Endodermal cell (in vitro differentiated cells): ENCODE measurements around the gene TFDP3. TPM values are rescaled to one million over a fixed set of nuclear protein-coding genes. Genes with fewer than 3 reads are reported as not detected.
A peak's percentile ranks its signal among the peaks of the same experiment; 100 is the strongest.

Experiments used
- DNase-seq: peaks from one replicate; pipeline ENCODE4 v3.0.0-alpha.2; 2017
- H3K27ac ChIP-seq: 2 replicates; pipeline ENCODE4 v1.5.1; 2013; ENCODE audit warnings: mild to moderate bottlenecking, low read depth, low read length, moderate library complexity
- H3K27me3 ChIP-seq: 2 replicates; pipeline ENCODE4 v1.6.1; 2013; ENCODE audit warnings: mild to moderate bottlenecking, low read length, moderate library complexity; ENCODE audit not compliant: insufficient read depth, control insufficient read depth, poor library complexity, severe bottlenecking
- H3K36me3 ChIP-seq: 2 replicates; pipeline ENCODE4 v1.7.0; 2013; ENCODE audit warnings: mild to moderate bottlenecking, low read length, moderate library complexity; ENCODE audit not compliant: control insufficient read depth, insufficient read depth
- H3K4me1 ChIP-seq: one replicate; pipeline ENCODE4 v1.7.0; 2013; ENCODE audit warnings: low read length; ENCODE audit not compliant: control insufficient read depth, insufficient read depth
- H3K4me3 ChIP-seq: 2 replicates; pipeline ENCODE4 v1.5.1; 2013; ENCODE audit warnings: mild to moderate bottlenecking, low read length, moderate library complexity
- H3K9ac ChIP-seq: 2 replicates; pipeline ENCODE4 v1.6.1; 2013; ENCODE audit warnings: mild to moderate bottlenecking, low read length, moderate library complexity; ENCODE audit not compliant: poor library complexity, severe bottlenecking; ENCODE audit errors: extremely low read depth
- H3K9me3 ChIP-seq: 2 replicates; pipeline ENCODE4 v1.6.1; 2013; ENCODE audit warnings: mild to moderate bottlenecking, low read length, moderate library complexity; ENCODE audit not compliant: control insufficient read depth
- H3K27ac Mint-ChIP-seq: 2 replicates; pipeline ENCODE4 v1.8.0; 2020; ENCODE audit warnings: mixed read lengths
- H3K27me3 Mint-ChIP-seq: 2 replicates; pipeline ENCODE4 v1.8.0; 2021; ENCODE audit warnings: mild to moderate bottlenecking, mixed read lengths; ENCODE audit not compliant: insufficient read depth
- H3K36me3 Mint-ChIP-seq: 2 replicates; pipeline ENCODE4 v1.8.0; 2020; ENCODE audit warnings: low read depth, mixed read lengths
- H3K4me1 Mint-ChIP-seq: 2 replicates; pipeline ENCODE4 v1.8.0; 2020; ENCODE audit warnings: mixed read lengths
- H3K4me3 Mint-ChIP-seq: 2 replicates; pipeline ENCODE4 v1.8.0; 2020; ENCODE audit warnings: mild to moderate bottlenecking, moderate library complexity, mixed read lengths
- H3K9me3 Mint-ChIP-seq: 2 replicates; pipeline ENCODE4 v1.8.0; 2020; ENCODE audit warnings: mild to moderate bottlenecking, mixed read lengths
- CTCF ChIP-seq: fragments of 200-600 bp; sonication (generic); conservative IDR thresholded peaks from 2 replicates; pipeline ENCODE4 v1.5.0; 2021; ENCODE audit warnings: antibody characterized with exemption, mild to moderate bottlenecking
- WGBS, 2 experiments: methylation state at CpG; one replicate each; pipeline versions ENCODE4 v1.1.5 to v1.1.7; 2013; ENCODE audit warnings: missing lambda C conversion rate in 2 of 2, mixed read lengths in 1 of 2; ENCODE audit not compliant: insufficient coverage in 1 of 2, insufficient read length in 1 of 2; 5-methylcytosine and 5-hydroxymethylcytosine counted together
- long read RNA-seq, 4 experiments: library from polyadenylated mRNA in 2 of 4; library from RNA in 1 of 4; library from capped mRNA in 1 of 4; stranded (forward) in 3 of 4; unstranded in 1 of 4; transcript quantifications; one replicate each; pipeline ENCODE4 v2.0.0, GENCODE V29; 2020 to 2021; ENCODE audit warnings: inconsistent platforms in 1 of 4
- polyA plus RNA-seq, 2 experiments: library from polyadenylated mRNA; stranded (reverse); fragments of 50-300 nt; gene quantifications; one replicate each; pipeline ENCODE4 v1.2.3, GENCODE V29; 2013
- total RNA-seq, 2 donors: library from RNA; stranded (reverse); fragmentation: NEBNext Ultra II Directional in 1 of 2; extraction: Animal tissue kit (Norgen Biotek cat#: 25700) in 1 of 2; gene quantifications; 2 replicates in 1 of 2; 3 replicates in 1 of 2; pipeline ENCODE4 v1.2.1, GENCODE V29; 2021

The TFDP3 gene
- not detected for total RNA-seq
- polyA plus RNA-seq (2013, experiment 1 of 2), result not detected
- polyA plus RNA-seq (2013, experiment 2 of 2), result not detected
- long read RNA-seq, experiment 1, result 0 reads
- long read RNA-seq, experiment 2, result 0 reads
- long read RNA-seq, experiment 3, result 0 reads
- long read RNA-seq, experiment 4, result 0 reads

GRCh38 chrX:133218329-133218728 lies at the start of gene TFDP3:
Gene TFDP3 (minus strand): TSS chrX:133218354. CDS start chrX:133218259, 95 bp downstream.
- no peak for TF ChIP-seq CTCF

GRCh38 chrX:133267621-133268020 lies 49.5 kb upstream of the TFDP3 start:
- H3K27me3 Mint-ChIP-seq, result no peaks in the 10 kb centered on the region
- H3K27ac Mint-ChIP-seq, result no peak overlapping the region
- peaks cover 3% of the 10 kb centered on the region for H3K9me3 Mint-ChIP-seq
- no peak for DNase-seq
- Histone ChIP-seq H3K9me3 (no peaks in the 10 kb centered on the region), H3K36me3 (no peaks in the 10 kb centered on the region), H3K27me3 (no peaks in the 10 kb centered on the region), H3K4me3 (no peak overlapping the region), H3K4me1 (no peaks in the 10 kb centered on the region), H3K9ac (no peak overlapping the region), H3K27ac (no peak overlapping the region)
- no peak overlapping the region for H3K4me3 Mint-ChIP-seq
- peaks cover 38% of the 10 kb centered on the region for H3K4me1 Mint-ChIP-seq
- no peaks in the 10 kb centered on the region for H3K36me3 Mint-ChIP-seq
- no peak for TF ChIP-seq CTCF
- 100% methylated on average over 2 of the region's 2 CpGs; no CpG with 5 or more reads in 1 of the 2 experiments for WGBS, 2 experiments

More at GRCh38 chrX:133218329-133218728, at the start of gene TFDP3:
- Mint-ChIP-seq H3K27ac (no peak within 1 kb of the TSS), H3K36me3 (no peaks in the 10 kb centered on the region), H3K4me1 (peaks cover 3% of the 10 kb centered on the region), H3K9me3 (no peaks in the 10 kb centered on the region), H3K4me3 (no peak within 1 kb of the TSS), H3K27me3 (no peaks in the 10 kb centered on the region)
- DNase-seq, result no peak
- H3K4me3 ChIP-seq, result no peak within 1 kb of the TSS
- no peaks in the 10 kb centered on the region for H3K36me3 ChIP-seq
- WGBS, 2 experiments, result 96% methylated on average over 12 to 39 of the region's 40 CpGs
- no peaks in the 10 kb centered on the region for H3K27me3 ChIP-seq
- H3K9me3 ChIP-seq, result no peaks in the 10 kb centered on the region
- H3K4me1 ChIP-seq, result no peaks in the 10 kb centered on the region
- no peak within 1 kb of the TSS for H3K27ac ChIP-seq
- H3K9ac ChIP-seq, result no peak within 1 kb of the TSS

GRCh38 chrX:133265331-133265730 lies 47.2 kb upstream of the TFDP3 start:
- Histone ChIP-seq H3K27me3 (no peaks in the 10 kb centered on the region), H3K36me3 (no peaks in the 10 kb centered on the region), H3K4me1 (no peaks in the 10 kb centered on the region), H3K9me3 (no peaks in the 10 kb centered on the region), H3K27ac (peak overlapping the region; percentile 88), H3K9ac (no peak overlapping the region), H3K4me3 (no peak overlapping the region)
- Mint-ChIP-seq H3K9me3 (peaks cover 3% of the 10 kb centered on the region), H3K27me3 (no peaks in the 10 kb centered on the region), H3K4me3 (peak overlapping the region; percentile 19), H3K4me1 (peaks cover 34% of the 10 kb centered on the region), H3K36me3 (no peaks in the 10 kb centered on the region), H3K27ac (peak overlapping the region; percentile 67)
- WGBS, 2 experiments, result 0 to 15% methylated on average over 2 to 13 of the region's 13 CpGs
- DNase-seq, result peak; percentile 88
- no peak for TF ChIP-seq CTCF
